A204.1 (cell line): ENCODE measurements around the gene PAK2.
"Not testable (repeated sequence)": the region's sequence is repeated elsewhere in the genome, so short reads cannot be mapped to it uniquely, and the experiment has no call there.

Source experiments
- FAIRE-seq: peaks from 2 replicates; lab custom pipeline; 2012; peaks lifted over from hg19 to GRCh38; lab: Jason Lieb, UNC

PAK2 gene

GRCh38 chr3:196739671-196740480, at the start of gene PAK2:
PAK2 (plus strand) TSS chr3:196739857; CDS start chr3:196782647, 42,790 bp downstream.
- no peak for FAIRE-seq

- FAIRE-seq: no peak
Measured at GRCh38 chr3:196689941-196690660, 49.6 kb upstream of the PAK2 start.

GRCh38 chr3:196691386-196691785, 48.3 kb upstream of the PAK2 start:
- no peak for FAIRE-seq

- FAIRE-seq: peak; percentile 92
Measured at GRCh38 chr3:196694202-196694638, 45.4 kb upstream of the PAK2 start.

GRCh38 chr3:196694941-196695848, 44.5 kb upstream of the PAK2 start:
- FAIRE-seq: no peak

- no peak for FAIRE-seq
Measured at GRCh38 chr3:196695849-196696226, 43.8 kb upstream of the PAK2 start.

GRCh38 chr3:196697270-196697669, 42.4 kb upstream of the PAK2 start:
- FAIRE-seq: no peak

- FAIRE-seq: no peak
Measured at GRCh38 chr3:196699749-196700148, 39.9 kb upstream of the PAK2 start.

- no peak for FAIRE-seq
Measured at GRCh38 chr3:196700801-196701200, 38.9 kb upstream of the PAK2 start.

- FAIRE-seq: no peak
Measured at GRCh38 chr3:196706327-196706726, 33.3 kb upstream of the PAK2 start.

- FAIRE-seq: no peak
Measured at GRCh38 chr3:196706731-196707130, 32.9 kb upstream of the PAK2 start.

- FAIRE-seq: no peak
Measured at GRCh38 chr3:196707566-196707965, 32.1 kb upstream of the PAK2 start.

GRCh38 chr3:196708467-196708866, 31.2 kb upstream of the PAK2 start:
- FAIRE-seq: no peak

GRCh38 chr3:196711838-196712513, 27.7 kb upstream of the PAK2 start, which contains the start of the genes CEP19 and PIGX:
CEP19 (minus strand) TSS chr3:196712250; CDS start chr3:196708657, 3,593 bp downstream.
PIGX (plus strand) TSS chr3:196712377.
- FAIRE-seq: no peak

GRCh38 chr3:196712514-196713413, 26.9 kb upstream of the PAK2 start:
- FAIRE-seq: no peak

- not testable (repeated sequence) for FAIRE-seq
Measured at GRCh38 chr3:196717162-196717561, 22.5 kb upstream of the PAK2 start.

- FAIRE-seq: no peak
Measured at GRCh38 chr3:196721097-196721496, 18.6 kb upstream of the PAK2 start.

GRCh38 chr3:196726788-196727675, 12.6 kb upstream of the PAK2 start:
- peak; percentile 47 for FAIRE-seq

- peak; percentile 63 for FAIRE-seq
Measured at GRCh38 chr3:196735751-196736150, 3.9 kb upstream of the PAK2 start.
